SK-N-MC (cell line): Measurements from ENCODE around the gene ABTB2.

Source experiments
- EZH2 ChIP-seq: fragments of 200-600 bp; sonication (generic); IDR thresholded peaks from one replicate; pipeline ENCODE4 v1.6.1; 2017; ENCODE audit warnings: antibody characterized with exemption
- POLR2AphosphoS5 ChIP-seq: IDR thresholded peaks from 2 replicates; pipeline ENCODE4 v1.6.1; 2012; ENCODE audit warnings: mild to moderate bottlenecking, low read depth, low read length, borderline replicate concordance

DNA sequence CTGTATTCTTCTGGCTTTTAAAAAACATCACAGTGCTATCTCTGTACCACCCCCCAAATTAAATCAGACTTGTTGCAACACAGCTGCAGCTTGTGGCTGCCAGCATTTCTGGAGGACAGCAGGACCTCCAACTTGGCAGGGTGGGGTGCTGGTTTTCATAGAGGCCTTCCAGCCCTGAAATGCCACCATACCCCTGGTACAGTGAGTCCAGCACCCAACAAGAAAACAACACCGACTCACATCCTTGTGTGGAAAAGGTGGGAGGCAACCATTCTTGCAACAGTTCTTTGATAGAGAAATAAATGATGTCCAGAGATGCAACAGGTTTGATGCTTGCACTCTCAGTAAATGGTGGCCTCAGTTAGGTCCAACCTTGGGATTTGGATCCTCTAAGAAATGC is 96.0 kb downstream of the ABTB2 start:
- no peak for TF ChIP-seq EZH2
- no peak for TF ChIP-seq POLR2AphosphoS5
